HEK293 (cell line): ENCODE measurements around the gene PIK3AP1.

Experiments
- GLIS2 ChIP-seq: fragments of 450-650 bp; formaldehyde crosslinking; IDR thresholded peaks from 2 replicates; pipeline ENCODE4 v1.5.1; 2016; ENCODE audit warnings: missing biosample characterization, missing genetic modification characterization
- KLF10 ChIP-seq: fragments of 450-650 bp; IDR thresholded peaks from 2 replicates; pipeline ENCODE4 v1.5.1; 2018; ENCODE audit warnings: missing biosample characterization, mild to moderate bottlenecking, missing genetic modification characterization
- SALL2 ChIP-seq: fragments of 450-650 bp; formaldehyde crosslinking; IDR thresholded peaks from 2 replicates; pipeline ENCODE4 v1.5.0; 2017; ENCODE audit warnings: missing biosample characterization, mild to moderate bottlenecking, missing genetic modification characterization, borderline replicate concordance
- TF ChIP-seq, protein P1 (sequence below): IDR thresholded peaks from 2 replicates; pipeline ENCODE4 v1.6.1; 2011; ENCODE audit warnings: mild to moderate bottlenecking, low read depth, low read length, borderline replicate concordance
- TF ChIP-seq, protein P2 (sequence below): fragments of 450-650 bp; formaldehyde crosslinking; IDR thresholded peaks from 2 replicates; pipeline ENCODE4 v1.5.1; 2016; ENCODE audit warnings: missing biosample characterization, missing genetic modification characterization

DNA sequence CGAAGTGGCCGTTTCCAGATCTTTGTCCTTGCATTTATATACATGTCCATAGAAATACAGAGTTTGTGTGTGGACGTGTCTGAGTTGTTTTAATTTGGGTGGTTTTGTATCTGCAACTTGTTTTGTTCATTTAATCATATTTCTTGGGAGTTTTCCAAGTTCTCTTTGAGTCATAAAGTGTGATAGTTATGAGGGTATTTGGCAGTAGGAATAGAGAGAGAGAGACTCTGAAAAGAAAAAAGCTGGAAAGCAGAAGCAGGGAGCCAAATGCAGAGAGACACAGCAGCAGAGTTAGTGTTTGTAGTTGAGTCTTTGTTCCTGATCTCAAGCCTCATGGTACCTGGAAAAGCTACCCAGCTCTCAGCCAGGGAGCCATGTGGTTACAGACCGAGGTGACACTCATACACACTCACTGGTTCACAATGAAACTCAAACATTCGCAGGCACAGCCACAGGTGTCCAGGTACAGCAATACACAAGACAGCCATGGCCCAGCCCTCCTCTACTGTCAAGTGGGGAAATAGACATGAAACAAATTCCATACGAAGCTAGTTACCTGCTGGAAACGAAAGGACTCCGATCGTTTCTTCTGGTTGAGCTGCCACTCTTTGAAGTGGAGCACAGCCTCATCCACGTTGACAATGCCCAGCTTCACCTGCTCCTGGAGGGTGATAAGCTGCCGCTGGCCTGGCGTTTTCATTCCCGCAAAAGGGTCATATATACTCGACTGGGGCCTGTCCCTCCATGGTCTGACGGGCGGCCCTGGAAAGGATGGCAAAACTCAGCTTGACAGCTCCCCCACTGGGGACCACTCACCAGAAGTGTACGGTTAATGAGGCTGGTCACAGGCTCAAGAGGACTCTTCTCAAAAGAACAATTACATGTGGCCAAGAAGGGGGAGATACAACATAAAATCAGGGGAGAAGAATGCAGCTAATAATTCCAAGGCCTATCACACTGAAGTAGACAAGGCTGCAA lies 100.2 kb downstream of the PIK3AP1 start:
- TF ChIP-seq SALL2 (tag by site-specific recombination) (no peak), KLF10 (tag by site-specific recombination) (no peak), GLIS2 (no peak)
- TF ChIP-seq, protein P1, sequence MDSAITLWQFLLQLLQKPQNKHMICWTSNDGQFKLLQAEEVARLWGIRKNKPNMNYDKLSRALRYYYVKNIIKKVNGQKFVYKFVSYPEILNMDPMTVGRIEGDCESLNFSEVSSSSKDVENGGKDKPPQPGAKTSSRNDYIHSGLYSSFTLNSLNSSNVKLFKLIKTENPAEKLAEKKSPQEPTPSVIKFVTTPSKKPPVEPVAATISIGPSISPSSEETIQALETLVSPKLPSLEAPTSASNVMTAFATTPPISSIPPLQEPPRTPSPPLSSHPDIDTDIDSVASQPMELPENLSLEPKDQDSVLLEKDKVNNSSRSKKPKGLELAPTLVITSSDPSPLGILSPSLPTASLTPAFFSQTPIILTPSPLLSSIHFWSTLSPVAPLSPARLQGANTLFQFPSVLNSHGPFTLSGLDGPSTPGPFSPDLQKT, result no peak
- TF ChIP-seq, protein P2, sequence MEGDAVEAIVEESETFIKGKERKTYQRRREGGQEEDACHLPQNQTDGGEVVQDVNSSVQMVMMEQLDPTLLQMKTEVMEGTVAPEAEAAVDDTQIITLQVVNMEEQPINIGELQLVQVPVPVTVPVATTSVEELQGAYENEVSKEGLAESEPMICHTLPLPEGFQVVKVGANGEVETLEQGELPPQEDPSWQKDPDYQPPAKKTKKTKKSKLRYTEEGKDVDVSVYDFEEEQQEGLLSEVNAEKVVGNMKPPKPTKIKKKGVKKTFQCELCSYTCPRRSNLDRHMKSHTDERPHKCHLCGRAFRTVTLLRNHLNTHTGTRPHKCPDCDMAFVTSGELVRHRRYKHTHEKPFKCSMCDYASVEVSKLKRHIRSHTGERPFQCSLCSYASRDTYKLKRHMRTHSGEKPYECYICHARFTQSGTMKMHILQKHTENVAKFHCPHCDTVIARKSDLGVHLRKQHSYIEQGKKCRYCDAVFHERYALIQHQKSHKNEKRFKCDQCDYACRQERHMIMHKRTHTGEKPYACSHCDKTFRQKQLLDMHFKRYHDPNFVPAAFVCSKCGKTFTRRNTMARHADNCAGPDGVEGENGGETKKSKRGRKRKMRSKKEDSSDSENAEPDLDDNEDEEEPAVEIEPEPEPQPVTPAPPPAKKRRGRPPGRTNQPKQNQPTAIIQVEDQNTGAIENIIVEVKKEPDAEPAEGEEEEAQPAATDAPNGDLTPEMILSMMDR, result no peak
